Left ventricle myocardium superior (tissue), 1 donor: ENCODE measurements around the gene SLC25A1. TPM values are rescaled to one million over a fixed set of nuclear protein-coding genes. Genes with fewer than 3 reads are reported as not detected.

Experiments
- ATAC-seq: fragments of 200-7000 bp; cut with Tn5 transposase; one replicate; pipeline ENCODE4 v1.9.1; 2020; ENCODE audit warnings: mild to moderate bottlenecking, moderate library complexity
- DNase-seq: peaks from one replicate; pipeline ENCODE4 v3.0.0-alpha.2; 2020
- intact Hi-C: fragments of 100-400 bp; cut with micrococcal nuclease; formaldehyde crosslinking; loops from one replicate; pipeline ENCODE4 v1.11.0; 2022
- total RNA-seq: library from RNA; stranded (reverse); fragmentation: NEBNext Ultra II Directional; extraction: Animal tissue kit (Norgen Biotek cat#: 25700); gene quantifications from one replicate; pipeline ENCODE4 v1.2.1, GENCODE V29; 2021
- donor health status: DM: no; HTN: yes; CAD: no; lungs with severe emphysema.

SLC25A1 gene
- total RNA-seq, 1 donor from 2014 or later = 27.8 TPM

DNA sequence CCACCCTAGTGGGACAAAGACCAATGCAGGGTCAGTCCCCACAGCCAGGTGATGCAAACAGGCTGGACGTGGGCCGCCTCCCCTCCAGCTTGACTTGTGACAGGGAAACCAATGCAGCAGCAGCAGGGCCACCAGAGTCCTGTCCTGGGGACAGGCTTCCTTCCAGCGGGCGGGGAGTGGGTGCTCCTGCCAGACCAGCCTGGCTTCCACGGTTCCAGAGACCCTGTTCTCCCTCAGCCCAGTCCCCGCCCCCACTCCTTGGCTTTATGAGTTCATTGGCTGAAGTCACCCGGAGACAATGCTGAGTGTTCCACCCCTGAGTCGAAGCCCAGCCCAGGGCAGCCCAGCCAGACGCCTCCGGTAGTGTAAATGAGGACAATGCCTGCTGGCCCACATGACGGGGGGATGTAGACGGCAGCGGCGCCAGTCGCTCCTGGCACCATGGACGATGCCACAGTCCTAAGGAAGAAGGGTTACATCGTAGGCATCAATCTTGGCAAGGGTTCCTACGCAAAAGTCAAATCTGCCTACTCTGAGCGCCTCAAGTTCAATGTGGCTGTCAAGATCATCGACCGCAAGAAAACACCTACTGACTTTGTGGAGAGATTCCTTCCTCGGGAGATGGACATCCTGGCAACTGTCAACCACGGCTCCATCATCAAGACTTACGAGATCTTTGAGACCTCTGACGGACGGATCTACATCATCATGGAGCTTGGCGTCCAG is 47.4 kb downstream of the SLC25A1 start, which contains the start of gene TSSK2:
TSSK2 (plus strand) TSS at position 350 of the 726 bp plus-strand sequence; CDS start at position 442, 92 bp downstream.
- DNase-seq = no peak

DNA sequence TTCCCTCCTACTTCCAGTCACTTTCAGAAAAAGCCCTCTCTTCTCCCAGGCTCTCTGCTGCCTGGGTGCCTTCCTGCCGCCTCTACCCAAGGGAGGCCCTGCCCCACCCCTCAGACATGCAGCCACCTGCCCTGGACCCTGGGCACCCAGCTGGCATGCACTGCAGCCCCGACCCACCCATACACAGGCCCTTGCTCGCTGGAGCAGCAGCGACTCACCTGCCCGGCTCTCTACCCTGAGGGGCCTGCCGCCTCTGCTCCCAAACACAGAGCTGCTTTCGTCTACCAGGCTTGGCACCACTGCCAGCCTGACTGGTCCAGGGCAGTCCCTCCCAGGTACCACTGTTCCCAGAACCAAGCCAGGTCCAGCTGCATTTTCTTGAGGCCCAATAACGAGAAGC is 48.7 kb downstream of the SLC25A1 start:
- ATAC-seq (no peak), DNase-seq (no peak)
- intact Hi-C loops = no loop called here

More for the DNA sequence above, 47.4 kb downstream of the SLC25A1 start, which contains the start of gene TSSK2:
- no peak for ATAC-seq
- intact Hi-C loops = no loop called here

DNA sequence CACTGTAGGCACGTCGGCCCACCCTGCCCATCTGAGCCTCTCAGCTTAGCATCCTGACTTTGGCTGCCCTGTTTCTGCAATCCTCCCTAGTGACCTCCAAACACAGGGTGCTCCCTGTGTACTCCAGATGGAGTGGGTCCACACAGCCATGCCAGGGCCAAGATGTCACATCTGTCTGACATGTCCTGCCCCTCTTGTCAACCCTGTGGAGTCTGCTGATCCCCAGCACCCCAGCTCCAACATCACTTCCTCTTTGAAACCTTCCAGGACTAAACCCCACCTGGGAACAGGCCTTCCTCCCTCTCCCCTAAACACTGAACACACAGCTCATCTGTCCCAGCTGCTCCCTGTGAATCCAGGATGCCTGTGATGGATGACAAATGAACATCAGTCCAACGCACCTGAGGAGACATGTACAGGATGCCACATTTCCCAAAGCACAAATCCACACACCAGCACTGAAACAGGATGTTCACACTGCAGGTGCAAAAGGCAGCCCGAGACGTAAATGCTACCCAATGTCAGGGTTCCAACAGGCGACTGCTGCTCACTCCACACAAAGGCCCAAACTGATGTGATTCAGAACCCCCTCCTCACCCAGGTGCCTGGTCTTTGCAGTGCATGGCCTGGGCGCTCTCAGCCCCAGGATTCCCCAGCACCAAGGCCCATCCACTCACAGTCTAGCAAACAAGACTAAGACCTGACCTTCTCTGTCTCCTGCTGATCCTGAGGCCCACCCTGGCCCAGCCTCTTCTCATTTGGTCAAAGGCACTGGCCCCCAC is 49.4 kb downstream of the SLC25A1 start:
- DNase-seq = no peak
- intact Hi-C loops = no loop called here
- ATAC-seq = no peak

DNA sequence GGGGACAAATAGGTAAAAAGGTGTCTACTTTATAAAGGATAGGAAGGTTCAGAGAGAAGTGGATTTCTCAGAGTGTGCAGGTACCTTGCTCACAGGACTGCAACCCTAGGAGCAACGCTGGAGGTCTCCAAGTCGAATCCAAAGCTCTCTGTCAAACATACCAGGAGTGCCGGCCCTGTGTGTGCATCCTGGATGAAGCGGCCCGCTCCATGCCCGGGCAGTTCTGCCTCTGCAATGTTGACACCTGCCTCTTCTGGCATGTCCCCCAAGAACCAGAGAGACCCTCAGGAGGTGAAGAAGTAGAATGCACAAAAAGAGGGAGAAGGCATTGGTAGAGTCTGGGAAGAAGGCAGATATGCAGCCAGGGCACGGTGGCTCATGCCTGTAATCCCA is 50.5 kb downstream of the SLC25A1 start:
- intact Hi-C loops = no loop called here
- ATAC-seq = no peak
- DNase-seq = no peak

DNA sequence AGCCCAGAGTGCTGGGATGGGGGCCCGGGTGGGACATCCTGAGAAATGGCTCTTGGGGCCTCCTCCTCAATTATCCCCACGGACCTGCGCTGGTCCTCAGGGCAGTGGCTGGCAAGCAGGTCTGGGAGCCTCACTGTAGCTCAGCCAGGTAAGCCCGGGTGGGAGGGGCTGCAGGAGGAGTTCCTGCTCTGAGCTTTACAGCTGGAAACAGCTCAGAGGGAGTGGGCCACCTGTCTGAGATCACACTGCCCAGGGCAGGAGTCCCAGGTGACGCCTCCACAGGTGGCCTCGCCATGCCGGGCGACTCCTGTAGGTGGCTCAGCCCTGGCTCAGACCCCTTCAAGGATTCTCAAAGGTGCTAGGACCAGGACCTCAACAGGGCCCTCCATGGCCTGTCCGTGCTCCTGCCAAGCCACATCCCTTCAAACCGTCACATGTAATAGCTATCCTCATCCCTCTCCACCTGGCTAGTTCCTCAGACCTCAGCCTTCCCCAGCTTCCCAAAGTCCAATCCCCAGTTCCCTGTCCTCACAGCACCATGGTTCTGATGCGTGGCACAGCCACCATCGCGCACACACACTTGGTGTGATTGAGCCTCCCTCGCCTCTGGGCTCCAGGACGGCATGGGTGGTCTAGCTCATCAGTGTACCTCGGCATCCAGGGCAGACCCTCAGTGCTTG is 51.1 kb downstream of the SLC25A1 start:
- no peak for DNase-seq
- intact Hi-C loops = no loop called here
- no peak for ATAC-seq

DNA sequence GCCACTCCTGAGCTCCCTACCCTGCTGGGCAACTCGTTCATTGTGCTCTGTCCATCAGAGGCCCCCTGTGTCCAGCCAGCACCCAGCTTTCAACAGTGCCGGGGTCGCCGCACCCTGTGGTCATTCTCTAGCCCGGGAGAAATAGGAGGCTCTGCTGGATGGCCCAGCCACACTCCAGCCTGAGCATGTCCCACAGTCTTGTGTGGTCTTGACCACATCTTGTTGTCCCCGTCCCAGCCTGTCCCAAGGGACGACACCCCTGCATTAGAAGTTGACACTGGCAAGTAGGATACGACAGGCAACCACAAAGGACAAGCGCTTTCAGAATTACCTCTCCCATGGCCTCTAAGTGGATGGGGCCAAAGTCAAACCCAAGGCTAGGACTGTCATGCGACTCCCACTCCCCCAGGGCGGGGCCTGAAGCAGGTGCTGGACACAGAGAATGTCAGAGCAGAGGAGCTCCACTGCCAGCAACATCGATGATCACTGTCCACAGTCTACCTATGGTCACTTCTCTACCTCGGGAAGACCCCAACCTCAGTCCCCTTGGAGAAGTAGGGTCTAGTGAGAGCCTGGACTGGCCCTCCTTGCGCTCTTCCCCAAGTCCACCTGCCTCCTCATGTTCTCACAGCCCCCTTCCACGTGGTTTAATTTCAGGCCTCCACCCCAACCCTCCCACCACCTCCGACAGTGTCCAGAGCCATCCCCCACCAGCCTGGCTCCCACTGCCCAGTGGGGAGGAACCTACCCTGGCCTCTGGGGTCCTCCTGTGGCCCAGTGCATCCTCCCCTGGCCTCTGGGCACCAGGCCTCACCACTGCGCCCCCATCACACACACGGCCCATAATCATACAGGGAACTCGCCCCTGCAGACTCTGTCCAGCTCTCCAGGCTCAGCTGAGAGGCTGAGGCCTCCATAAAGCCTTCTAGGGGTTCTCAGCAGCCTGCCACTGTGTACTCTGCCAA is 51.9 kb downstream of the SLC25A1 start:
- ATAC-seq (no peak), DNase-seq (no peak)
- intact Hi-C loops = no loop called here

Other genes with a start within 250 kb of the SLC25A1 start
- 9.1 TPM for gene PRODH, start 242.4 kb downstream of the SLC25A1 start, total RNA-seq
- gene DGCR2, start 56.3 kb downstream of the SLC25A1 start, total RNA-seq = 33.1 TPM
- not detected for gene TSSK2, start 47.4 kb downstream of the SLC25A1 start, total RNA-seq
- 9.3 TPM for gene ESS2, start 34.1 kb downstream of the SLC25A1 start, total RNA-seq
- not detected for gene GSC2, start 28.4 kb downstream of the SLC25A1 start, total RNA-seq
- 9.6 TPM for gene CLTCL1, start 113.0 kb upstream of the SLC25A1 start, total RNA-seq